ENCODE results near the gene ILDR2.
A peak's percentile ranks its signal among the peaks of the same experiment; 100 is the strongest.

The ILDR2 gene, protein sequence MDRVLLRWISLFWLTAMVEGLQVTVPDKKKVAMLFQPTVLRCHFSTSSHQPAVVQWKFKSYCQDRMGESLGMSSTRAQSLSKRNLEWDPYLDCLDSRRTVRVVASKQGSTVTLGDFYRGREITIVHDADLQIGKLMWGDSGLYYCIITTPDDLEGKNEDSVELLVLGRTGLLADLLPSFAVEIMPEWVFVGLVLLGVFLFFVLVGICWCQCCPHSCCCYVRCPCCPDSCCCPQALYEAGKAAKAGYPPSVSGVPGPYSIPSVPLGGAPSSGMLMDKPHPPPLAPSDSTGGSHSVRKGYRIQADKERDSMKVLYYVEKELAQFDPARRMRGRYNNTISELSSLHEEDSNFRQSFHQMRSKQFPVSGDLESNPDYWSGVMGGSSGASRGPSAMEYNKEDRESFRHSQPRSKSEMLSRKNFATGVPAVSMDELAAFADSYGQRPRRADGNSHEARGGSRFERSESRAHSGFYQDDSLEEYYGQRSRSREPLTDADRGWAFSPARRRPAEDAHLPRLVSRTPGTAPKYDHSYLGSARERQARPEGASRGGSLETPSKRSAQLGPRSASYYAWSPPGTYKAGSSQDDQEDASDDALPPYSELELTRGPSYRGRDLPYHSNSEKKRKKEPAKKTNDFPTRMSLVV

DNA sequence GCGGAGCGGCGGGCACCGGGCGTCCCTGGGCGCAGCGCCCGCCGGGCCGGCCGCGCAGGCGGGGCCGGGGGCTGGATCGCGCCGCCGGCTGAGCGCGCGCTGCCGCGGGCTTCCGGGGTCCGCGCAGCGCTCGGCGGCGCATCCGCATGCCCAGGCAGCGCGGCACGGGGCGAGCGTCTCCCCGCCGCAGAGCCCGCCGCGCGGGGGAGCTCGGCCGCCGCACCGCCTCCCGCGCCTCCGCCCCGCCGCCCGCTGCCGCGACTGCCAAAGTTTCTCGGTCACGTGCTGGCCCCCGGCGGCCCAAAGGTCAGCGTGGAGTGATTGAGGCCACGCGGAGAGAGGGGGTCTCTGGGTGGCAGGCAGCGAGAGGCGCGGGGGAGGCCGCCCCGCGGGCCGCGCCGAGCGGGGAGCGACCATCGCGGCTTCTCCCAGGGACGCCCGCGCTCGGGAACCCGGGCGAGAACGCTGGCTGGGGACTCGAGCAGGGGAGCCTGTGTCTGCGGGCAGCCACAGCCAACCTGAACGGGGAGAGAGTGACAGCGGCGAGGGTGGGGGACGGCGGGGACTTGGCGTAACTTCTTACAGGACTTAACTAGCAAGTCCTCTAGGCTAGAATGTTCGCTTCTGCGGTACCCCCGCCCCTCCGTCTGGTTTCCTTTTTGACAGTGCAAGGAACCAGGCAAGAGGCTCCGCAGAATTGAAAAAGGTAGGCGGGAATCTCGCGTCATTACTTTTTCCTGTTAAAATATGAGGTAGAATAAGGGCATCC lies at the start of gene ILDR2:
TSS of gene ILDR2 (minus strand) at position 180 of the 769 bp plus-strand sequence. CDS start 272 bp downstream, outside the sequence.
- no peak for FAIRE-seq
- peak; percentile 56 for DNase-seq (ENCODE audit: insufficient read length, low spot score)
- TF ChIP-seq, protein P1, sequence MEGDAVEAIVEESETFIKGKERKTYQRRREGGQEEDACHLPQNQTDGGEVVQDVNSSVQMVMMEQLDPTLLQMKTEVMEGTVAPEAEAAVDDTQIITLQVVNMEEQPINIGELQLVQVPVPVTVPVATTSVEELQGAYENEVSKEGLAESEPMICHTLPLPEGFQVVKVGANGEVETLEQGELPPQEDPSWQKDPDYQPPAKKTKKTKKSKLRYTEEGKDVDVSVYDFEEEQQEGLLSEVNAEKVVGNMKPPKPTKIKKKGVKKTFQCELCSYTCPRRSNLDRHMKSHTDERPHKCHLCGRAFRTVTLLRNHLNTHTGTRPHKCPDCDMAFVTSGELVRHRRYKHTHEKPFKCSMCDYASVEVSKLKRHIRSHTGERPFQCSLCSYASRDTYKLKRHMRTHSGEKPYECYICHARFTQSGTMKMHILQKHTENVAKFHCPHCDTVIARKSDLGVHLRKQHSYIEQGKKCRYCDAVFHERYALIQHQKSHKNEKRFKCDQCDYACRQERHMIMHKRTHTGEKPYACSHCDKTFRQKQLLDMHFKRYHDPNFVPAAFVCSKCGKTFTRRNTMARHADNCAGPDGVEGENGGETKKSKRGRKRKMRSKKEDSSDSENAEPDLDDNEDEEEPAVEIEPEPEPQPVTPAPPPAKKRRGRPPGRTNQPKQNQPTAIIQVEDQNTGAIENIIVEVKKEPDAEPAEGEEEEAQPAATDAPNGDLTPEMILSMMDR (IDR thresholded peaks at IDR 0.05; ENCODE audit: insufficient read depth, missing control alignments) = peak; percentile 23

DNA sequence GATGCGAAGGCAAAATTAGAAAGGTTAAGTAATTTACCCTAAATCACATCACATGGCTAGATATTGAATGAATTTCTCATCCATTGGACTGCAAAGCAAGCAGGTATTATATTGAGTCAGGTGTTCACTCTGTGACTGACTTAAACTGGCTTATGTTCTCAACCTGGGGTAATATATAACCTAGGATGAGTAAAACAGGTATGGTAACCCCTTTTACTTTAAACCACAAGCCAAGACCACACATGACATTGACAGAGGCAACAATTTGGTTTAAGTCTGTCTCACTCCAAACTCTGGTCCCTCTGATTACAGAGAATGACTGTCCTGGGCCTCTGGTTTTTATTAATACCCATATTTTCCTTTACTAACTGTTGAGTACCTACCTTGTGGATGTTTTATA lies 47.0 kb upstream of the ILDR2 start:
- DNase-seq (ENCODE audit: insufficient read length, low spot score) (no peak), FAIRE-seq (peak; percentile 88)
- TF ChIP-seq, protein P1 (IDR thresholded peaks at IDR 0.05; ENCODE audit: insufficient read depth, missing control alignments) = no peak

DNA sequence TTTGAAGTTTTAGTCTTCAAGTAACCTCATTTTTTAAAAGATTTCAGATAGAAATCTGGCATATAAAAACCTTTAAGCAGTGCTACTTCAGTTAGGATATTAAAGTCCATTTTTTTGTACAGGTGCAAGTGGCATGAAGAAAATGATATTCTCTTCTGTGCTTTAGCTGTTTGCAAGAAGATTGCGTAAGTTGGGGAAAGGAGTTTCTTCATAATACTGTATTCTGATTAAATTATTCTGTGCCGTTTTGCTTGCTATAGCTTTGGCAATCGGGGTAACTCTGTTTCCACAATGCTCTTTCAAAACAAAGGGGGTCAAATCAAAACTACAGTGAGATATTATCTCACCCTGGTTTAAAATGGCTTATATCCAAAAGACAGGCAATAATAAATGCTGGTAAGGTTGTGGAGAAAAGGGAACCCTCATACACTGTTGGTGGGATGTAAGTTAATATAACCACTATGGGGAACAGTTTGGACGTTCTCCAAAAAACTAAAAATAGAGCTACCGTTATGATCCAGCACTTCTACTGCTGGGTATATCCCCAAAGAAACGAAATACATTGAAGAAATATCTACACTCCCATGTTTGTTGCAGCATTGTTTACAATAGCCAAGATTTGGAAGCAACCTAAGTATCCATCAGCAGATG lies 40.9 kb upstream of the ILDR2 start:
- TF ChIP-seq, protein P1 (IDR thresholded peaks at IDR 0.05; ENCODE audit: insufficient read depth, missing control alignments) = no peak
- FAIRE-seq = peak; percentile 78
- DNase-seq (ENCODE audit: insufficient read length, low spot score) = no peak

DNA sequence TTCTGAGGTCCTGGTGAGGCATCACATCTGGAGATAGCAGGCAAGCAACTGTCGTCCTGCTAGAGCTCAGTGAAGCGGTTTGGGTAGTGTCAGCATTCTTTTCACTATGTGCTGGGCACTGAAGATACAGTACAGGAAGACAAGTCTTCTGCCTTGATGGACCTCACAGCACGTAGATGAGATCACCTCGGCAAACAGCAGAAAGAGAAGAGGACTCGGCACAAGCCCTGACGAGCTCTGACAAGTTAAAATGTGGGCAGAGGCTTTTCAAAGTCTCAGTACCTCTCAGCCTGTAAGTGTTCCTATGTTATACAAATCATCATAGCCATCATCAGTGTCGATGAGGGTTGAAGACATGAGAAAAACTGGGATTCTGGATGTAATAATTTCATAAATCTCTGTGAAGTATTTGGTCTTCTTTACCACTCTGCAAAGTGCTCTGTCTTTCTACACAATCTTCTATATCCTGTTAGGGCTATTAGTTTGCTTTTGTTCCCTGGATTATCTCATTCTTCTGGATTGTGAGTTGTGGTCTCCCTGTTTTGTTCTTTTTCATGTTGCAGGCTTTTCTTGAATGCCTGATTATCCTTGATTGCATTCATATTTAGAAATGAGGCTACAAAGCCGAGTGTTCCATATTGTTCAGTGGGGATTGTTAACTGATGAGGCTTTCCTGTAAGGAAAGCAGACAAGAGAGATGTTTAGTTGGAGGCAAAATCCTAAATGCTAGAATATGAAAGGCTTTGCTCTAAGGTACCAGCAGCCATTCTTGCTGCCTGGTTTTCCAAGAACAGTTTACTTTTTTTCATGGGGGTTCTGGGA lies 38.0 kb upstream of the ILDR2 start:
- DNase-seq (ENCODE audit: insufficient read length, low spot score) = no peak
- FAIRE-seq = peak; percentile 46
- TF ChIP-seq, protein P1 (IDR thresholded peaks at IDR 0.05; ENCODE audit: insufficient read depth, missing control alignments) = no peak

DNA sequence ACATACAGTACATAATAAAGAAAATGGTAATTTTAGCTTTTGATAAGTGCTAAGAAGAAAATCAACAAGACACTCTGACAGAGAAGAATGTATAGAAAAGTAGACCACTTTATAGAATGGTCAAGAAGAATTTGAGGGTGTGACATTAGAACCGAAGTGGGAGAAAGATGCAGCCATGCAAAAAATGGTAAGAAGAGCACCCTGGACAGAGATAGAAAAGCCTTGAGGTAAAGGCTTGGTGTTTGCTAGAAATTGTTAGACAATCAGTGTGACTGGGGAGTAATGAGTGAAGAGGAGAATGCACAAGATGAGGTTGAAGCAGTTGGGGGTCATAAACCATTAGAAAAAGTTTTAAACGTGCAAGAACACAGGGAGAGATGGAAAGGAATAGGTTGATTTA lies 37.2 kb upstream of the ILDR2 start:
- TF ChIP-seq, protein P1 (IDR thresholded peaks at IDR 0.05; ENCODE audit: insufficient read depth, missing control alignments) = no peak
- FAIRE-seq (no peak), DNase-seq (ENCODE audit: insufficient read length, low spot score) (no peak)

DNA sequence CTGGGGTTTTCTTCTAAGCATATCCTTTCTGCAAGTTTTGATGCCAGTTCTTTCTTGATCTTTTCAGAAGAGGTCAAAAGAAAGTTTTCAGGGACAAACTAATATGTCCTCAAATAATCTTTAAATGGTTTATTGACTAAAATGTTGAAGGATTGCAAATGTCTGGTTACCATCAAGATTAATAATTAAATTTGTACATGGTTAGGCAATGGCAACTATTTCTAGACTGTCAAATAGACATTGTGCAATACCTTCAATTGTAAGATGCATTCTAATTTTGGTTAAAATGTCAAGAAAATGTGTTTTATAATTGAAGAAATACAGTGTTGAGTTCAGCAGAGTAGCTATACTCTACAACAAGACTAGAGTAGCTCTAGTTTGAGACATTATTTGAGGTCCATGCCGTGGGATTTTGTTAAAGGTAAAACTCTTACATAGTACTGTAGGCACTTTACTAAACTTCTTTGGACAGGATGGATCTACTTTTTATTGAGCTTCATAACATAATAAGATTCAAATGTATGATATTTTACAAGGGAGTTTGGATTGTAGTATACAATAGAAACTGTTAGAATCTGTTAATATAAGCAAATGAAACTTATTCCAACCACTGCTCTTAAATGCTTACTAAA lies 36.3 kb upstream of the ILDR2 start:
- TF ChIP-seq, protein P1 (IDR thresholded peaks at IDR 0.05; ENCODE audit: insufficient read depth, missing control alignments) = no peak
- peak; percentile 71 for FAIRE-seq
- no peak for DNase-seq (ENCODE audit: insufficient read length, low spot score)
